ENCODE measurements around the gene LRP4. TPM values are rescaled to one million over a fixed set of nuclear protein-coding genes. Genes with fewer than 3 reads are reported as not detected.
A peak's percentile ranks its signal among the peaks of the same experiment; 100 is the strongest.

LRP4 gene
- total RNA-seq, 1 experiment from 2014 or later = 6.8 TPM

- no peak overlapping the region for H3K27ac ChIP-seq
- no peaks in the 10 kb centered on the region for H3K36me3 ChIP-seq
- H3K9me3 ChIP-seq (replicated peaks) = no peaks in the 10 kb centered on the region
- H3K4me3 ChIP-seq = no peak overlapping the region
- H3K4me1 ChIP-seq = no peaks in the 10 kb centered on the region
- no peak for DNase-seq
- H3K27me3 ChIP-seq = no peaks in the 10 kb centered on the region
Observed at GRCh38 chr11:46907606-46908005, 10.7 kb downstream of the LRP4 start.

- no peak overlapping the region for H3K4me3 ChIP-seq
- no peaks in the 10 kb centered on the region for H3K9me3 ChIP-seq (replicated peaks)
- H3K36me3 ChIP-seq = no peaks in the 10 kb centered on the region
- no peaks in the 10 kb centered on the region for H3K27me3 ChIP-seq
- DNase-seq = no peak
- H3K4me1 ChIP-seq = no peaks in the 10 kb centered on the region
- no peak overlapping the region for H3K27ac ChIP-seq
Observed at GRCh38 chr11:46906609-46907041, 11.7 kb downstream of the LRP4 start.

- Histone ChIP-seq H3K4me3 (no peak overlapping the region), H3K9me3 (replicated peaks) (no peaks in the 10 kb centered on the region), H3K27ac (no peak overlapping the region), H3K4me1 (no peaks in the 10 kb centered on the region), H3K36me3 (no peaks in the 10 kb centered on the region), H3K27me3 (no peaks in the 10 kb centered on the region)
- no peak for DNase-seq
Observed at GRCh38 chr11:46905806-46906205, 12.5 kb downstream of the LRP4 start.

- Histone ChIP-seq H3K27me3 (no peaks in the 10 kb centered on the region), H3K36me3 (no peaks in the 10 kb centered on the region), H3K27ac (no peak overlapping the region), H3K4me3 (no peak overlapping the region), H3K4me1 (no peaks in the 10 kb centered on the region), H3K9me3 (replicated peaks) (no peaks in the 10 kb centered on the region)
- no peak for DNase-seq
Observed at GRCh38 chr11:46903846-46904245, 14.5 kb downstream of the LRP4 start.

- H3K36me3 ChIP-seq = peaks cover 3% of the 10 kb centered on the region; the same call in 1 of the 2 replicates
- H3K27me3 ChIP-seq = no peaks in the 10 kb centered on the region
- no peaks in the 10 kb centered on the region for H3K4me1 ChIP-seq
- H3K9me3 ChIP-seq (replicated peaks) = no peaks in the 10 kb centered on the region
- no peak overlapping the region for H3K4me3 ChIP-seq
- DNase-seq = no peak
- no peak overlapping the region for H3K27ac ChIP-seq
Observed at GRCh38 chr11:46902694-46903093, 15.7 kb downstream of the LRP4 start.

- Histone ChIP-seq H3K27me3 (no peaks in the 10 kb centered on the region), H3K9me3 (replicated peaks) (no peaks in the 10 kb centered on the region), H3K36me3 (peaks cover 3% of the 10 kb centered on the region; the same call in 1 of the 2 replicates), H3K4me1 (no peaks in the 10 kb centered on the region), H3K27ac (no peak overlapping the region), H3K4me3 (no peak overlapping the region)
- DNase-seq = no peak
Observed at GRCh38 chr11:46901156-46901555, 17.2 kb downstream of the LRP4 start.

- no peaks in the 10 kb centered on the region for H3K27me3 ChIP-seq
- H3K27ac ChIP-seq = no peak overlapping the region
- no peaks in the 10 kb centered on the region for H3K9me3 ChIP-seq (replicated peaks)
- no peaks in the 10 kb centered on the region for H3K4me1 ChIP-seq
- H3K36me3 ChIP-seq = peaks cover 3% of the 10 kb centered on the region; the same call in 1 of the 2 replicates
- no peak overlapping the region for H3K4me3 ChIP-seq
- DNase-seq = no peak
Observed at GRCh38 chr11:46900091-46900746, 18.1 kb downstream of the LRP4 start.

- Histone ChIP-seq H3K27ac (no peak overlapping the region), H3K9me3 (replicated peaks) (no peaks in the 10 kb centered on the region), H3K4me3 (no peak overlapping the region), H3K36me3 (peaks cover 3% of the 10 kb centered on the region; the same call in 1 of the 2 replicates), H3K4me1 (no peaks in the 10 kb centered on the region), H3K27me3 (no peaks in the 10 kb centered on the region)
- DNase-seq = no peak
Observed at GRCh38 chr11:46899501-46900025, 18.8 kb downstream of the LRP4 start.

GRCh38 chr11:46898396-46899095, 19.8 kb downstream of the LRP4 start:
- Histone ChIP-seq H3K4me3 (no peak overlapping the region), H3K27ac (no peak overlapping the region), H3K36me3 (peaks cover 3% of the 10 kb centered on the region; the same call in 1 of the 2 replicates), H3K4me1 (no peaks in the 10 kb centered on the region), H3K27me3 (no peaks in the 10 kb centered on the region), H3K9me3 (replicated peaks) (no peaks in the 10 kb centered on the region)
- DNase-seq = no peak

- DNase-seq = peak; percentile 21 to 61
- Histone ChIP-seq H3K36me3 (peaks cover 3% of the 10 kb centered on the region; the same call in 1 of the 2 replicates), H3K4me1 (no peaks in the 10 kb centered on the region)
Observed at GRCh38 chr11:46896719-46897406, 21.5 kb downstream of the LRP4 start.

GRCh38 chr11:46895821-46896220, 22.5 kb downstream of the LRP4 start:
- no peaks in the 10 kb centered on the region for H3K4me1 ChIP-seq
- no peak for DNase-seq
- H3K27ac ChIP-seq = no peak overlapping the region
- H3K27me3 ChIP-seq = no peaks in the 10 kb centered on the region
- no peaks in the 10 kb centered on the region for H3K9me3 ChIP-seq (replicated peaks)
- H3K4me3 ChIP-seq = no peak overlapping the region
- peaks cover 3% of the 10 kb centered on the region; the same call in 1 of the 2 replicates for H3K36me3 ChIP-seq

More at GRCh38 chr11:46896719-46897406, 21.5 kb downstream of the LRP4 start:
- no peak overlapping the region for H3K27ac ChIP-seq
- H3K27me3 ChIP-seq = no peaks in the 10 kb centered on the region
- no peaks in the 10 kb centered on the region for H3K9me3 ChIP-seq (replicated peaks)
- H3K4me3 ChIP-seq = no peak overlapping the region

- no peaks in the 10 kb centered on the region for H3K4me1 ChIP-seq
- no peak for DNase-seq
- peaks cover 3% of the 10 kb centered on the region; the same call in 1 of the 2 replicates for H3K36me3 ChIP-seq
- H3K9me3 ChIP-seq (replicated peaks) = no peaks in the 10 kb centered on the region
- H3K4me3 ChIP-seq = no peak overlapping the region
- H3K27ac ChIP-seq = no peak overlapping the region
- H3K27me3 ChIP-seq = no peaks in the 10 kb centered on the region
Observed at GRCh38 chr11:46894961-46895360, 23.4 kb downstream of the LRP4 start.

- no peak overlapping the region for H3K4me3 ChIP-seq
- no peak for DNase-seq
- no peaks in the 10 kb centered on the region for H3K27me3 ChIP-seq
- H3K4me1 ChIP-seq = no peaks in the 10 kb centered on the region
- no peak overlapping the region for H3K27ac ChIP-seq
- H3K9me3 ChIP-seq (replicated peaks) = no peaks in the 10 kb centered on the region
- peaks cover 3% of the 10 kb centered on the region; the same call in 1 of the 2 replicates for H3K36me3 ChIP-seq
Observed at GRCh38 chr11:46894506-46894905, 23.8 kb downstream of the LRP4 start.

- Histone ChIP-seq H3K36me3 (no peaks in the 10 kb centered on the region; the same call in 1 of the 2 replicates), H3K9me3 (replicated peaks) (no peaks in the 10 kb centered on the region), H3K27ac (no peak overlapping the region), H3K4me3 (no peak overlapping the region), H3K27me3 (no peaks in the 10 kb centered on the region), H3K4me1 (no peaks in the 10 kb centered on the region)
- no peak for DNase-seq
Observed at GRCh38 chr11:46892838-46893237, 25.5 kb downstream of the LRP4 start.

- no peak for DNase-seq
- H3K36me3 ChIP-seq = no peaks in the 10 kb centered on the region; the same call in 1 of the 2 replicates
- H3K27me3 ChIP-seq = no peaks in the 10 kb centered on the region
- H3K4me3 ChIP-seq = no peak overlapping the region
- no peak overlapping the region for H3K27ac ChIP-seq
- H3K9me3 ChIP-seq (replicated peaks) = no peaks in the 10 kb centered on the region
- H3K4me1 ChIP-seq = no peaks in the 10 kb centered on the region
Observed at GRCh38 chr11:46892109-46892508, 26.2 kb downstream of the LRP4 start.

Measured in SJCRH30 (cell line).